Esophagus muscularis mucosa (tissue), 4 donors: ENCODE data around the gene TMEM154. TPM values are rescaled to one million over a fixed set of nuclear protein-coding genes. Genes with fewer than 3 reads are reported as not detected.

Experiments
- DNase-seq: peaks from one replicate; pipeline ENCODE4 v3.0.0-alpha.2; 2017; ENCODE audit errors: extremely low spot score
- H3K27ac ChIP-seq, 4 donors: fragments of 200-600 bp; sonication (generic); replicated peaks in 1 of 4; 1 replicate in 3 of 4; 2 replicates in 1 of 4; pipeline ENCODE4 v1.5.1; 2016 to 2019; ENCODE audit warnings: mild to moderate bottlenecking in 1 of 4
- H3K27me3 ChIP-seq, 4 donors: fragments of 200-600 bp; sonication (generic); one replicate each; pipeline versions ENCODE4 v1.5.1 to v1.6.0; 2016 to 2019
- H3K36me3 ChIP-seq, 4 donors: fragments of 200-600 bp; sonication (generic); one replicate each; pipeline ENCODE4 v1.5.1; 2016 to 2019
- H3K4me1 ChIP-seq, 4 donors: fragments of 200-600 bp; sonication (generic); one replicate each; pipeline ENCODE4 v1.5.1; 2016 to 2019
- H3K4me3 ChIP-seq, 4 donors: fragments of 200-600 bp; sonication (generic); 1 replicate in 2 of 4; 2 replicates in 2 of 4; pipeline ENCODE4 v1.5.1; 2016 to 2019; ENCODE audit warnings: mild to moderate bottlenecking in 4 of 4, moderate library complexity in 1 of 4
- H3K9me3 ChIP-seq, 4 donors: fragments of 200-600 bp; sonication (generic); 1 replicate in 3 of 4; 2 replicates in 1 of 4; pipeline ENCODE4 v1.5.1; 2016 to 2019
- CTCF ChIP-seq, 3 experiments: fragments of 200-600 bp in 2 of 3; fragments of 450-650 bp in 1 of 3; sonication (generic) in 2 of 3; IDR thresholded peaks; one replicate each; pipeline ENCODE4 v1.5.1; 2017 to 2019; ENCODE audit warnings: antibody characterized with exemption in 3 of 3, mild to moderate bottlenecking in 2 of 3, moderate library complexity in 1 of 3
- EP300 ChIP-seq: sonication (generic); formaldehyde crosslinking; IDR thresholded peaks from one replicate; pipeline ENCODE4 v1.6.1; 2017; ENCODE audit warnings: antibody characterized with exemption
- POLR2A ChIP-seq: fragments of 450-650 bp; IDR thresholded peaks from one replicate; pipeline ENCODE4 v1.6.1; 2017; ENCODE audit warnings: antibody characterized with exemption, moderate library complexity, mild to moderate bottlenecking, low read depth
- POLR2AphosphoS5 ChIP-seq, 2 donors: sonication (generic); formaldehyde crosslinking; IDR thresholded peaks; one replicate each; pipeline ENCODE4 v1.6.1; 2017; ENCODE audit warnings: antibody characterized with exemption in 2 of 2
- WGBS: methylation state at CpG from one replicate; pipeline ENCODE4 v1.1.5; 2018; 5-methylcytosine and 5-hydroxymethylcytosine counted together
- intact Hi-C: fragments of 100-400 bp; cut with DNase I; formaldehyde crosslinking; loops from one replicate; pipeline ENCODE4 v1.15.1; 2023
- total RNA-seq, 4 donors: library from RNA; depleted of rRNA; stranded (reverse); fragments of >200 nt; gene quantifications; one replicate each; pipeline versions ENCODE4 v1.1.0 to v1.2.1, GENCODE V29; 2016

Gene TMEM154
- total RNA-seq, 4 donors from 2014 or later, result 1.1 to 2.9 (median 2.3) TPM

DNA sequence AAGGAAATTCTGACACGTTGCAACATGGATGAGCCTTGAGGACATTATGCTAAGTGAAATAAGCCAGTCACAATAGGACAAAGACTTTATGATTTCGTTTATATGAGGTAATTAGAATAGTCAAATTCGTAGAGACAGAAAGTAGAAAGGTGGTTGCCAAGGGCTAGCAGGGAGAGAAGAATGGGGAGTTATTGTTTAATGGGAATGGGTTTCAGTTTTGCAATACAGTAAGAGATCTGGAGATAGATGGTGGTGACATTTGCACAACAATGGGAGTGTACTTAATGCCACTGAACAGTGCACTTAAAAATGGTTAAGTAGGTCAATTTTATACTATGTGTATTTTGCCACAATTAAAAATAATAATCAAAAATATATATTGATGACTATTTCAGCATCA lies 43.4 kb upstream of the TMEM154 start:
- no peaks in the 10 kb centered on the region for H3K4me1 ChIP-seq
- TF ChIP-seq POLR2A (no peak), POLR2AphosphoS5 (IDR thresholded peaks at IDR 0.05) (no peak), CTCF (IDR thresholded peaks at IDR 0.05) (no peak), EP300 (no peak)
- H3K9me3 ChIP-seq, result no peaks in the 10 kb centered on the region
- no peaks in the 10 kb centered on the region for H3K27me3 ChIP-seq
- H3K27ac ChIP-seq, result no peak overlapping the region
- no peak for DNase-seq
- no peaks in the 10 kb centered on the region for H3K36me3 ChIP-seq
- intact Hi-C loops, result no loop called here
- no peak overlapping the region for H3K4me3 ChIP-seq
- 82% methylated on average over 3 of the region's 3 CpGs for WGBS

DNA sequence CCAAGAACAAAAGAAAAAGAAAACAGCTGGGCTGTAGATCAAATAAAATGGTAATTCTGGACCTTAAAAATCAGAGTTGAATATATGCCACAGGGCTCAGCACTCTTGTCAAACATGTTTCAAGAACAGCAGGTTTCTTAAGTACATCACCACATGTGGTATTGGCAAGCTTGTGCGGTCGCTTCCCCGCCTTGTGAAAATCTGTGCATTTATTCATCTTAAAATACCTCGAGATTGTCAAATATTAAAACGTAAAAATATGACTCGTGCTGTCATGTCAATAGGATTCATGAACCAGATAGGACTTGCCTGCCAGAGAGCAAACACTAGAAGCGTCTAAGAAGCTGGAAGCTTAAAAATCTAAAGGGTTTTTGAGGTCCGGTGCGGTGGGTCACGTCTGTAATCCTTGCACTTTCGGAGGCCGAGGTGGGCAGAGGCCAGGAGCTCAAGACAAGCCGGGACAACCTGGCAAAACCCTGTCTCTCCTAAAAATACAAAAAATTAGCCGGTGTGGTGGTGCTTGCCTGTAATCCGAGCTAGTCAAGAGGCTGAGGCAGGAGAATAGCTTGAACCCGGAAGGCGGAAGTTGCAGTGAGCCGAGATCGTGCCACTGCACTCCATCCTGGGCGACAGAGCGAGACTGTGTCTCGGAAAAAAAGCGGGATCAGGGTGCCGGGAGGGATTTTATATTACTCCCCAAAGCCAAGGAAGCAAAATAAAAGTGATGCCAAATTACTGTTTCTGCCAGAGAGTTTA lies 40.2 kb upstream of the TMEM154 start:
- 68% methylated on average over 24 of the region's 24 CpGs for WGBS
- Histone ChIP-seq H3K27me3 (no peaks in the 10 kb centered on the region), H3K4me1 (no peaks in the 10 kb centered on the region), H3K4me3 (no peak overlapping the region), H3K9me3 (no peaks in the 10 kb centered on the region), H3K27ac (no peak overlapping the region), H3K36me3 (no peaks in the 10 kb centered on the region)
- DNase-seq, result peak; percentile 60
- TF ChIP-seq POLR2A (no peak), EP300 (no peak), CTCF (IDR thresholded peaks at IDR 0.05) (no peak), POLR2AphosphoS5 (IDR thresholded peaks at IDR 0.05) (no peak)
- intact Hi-C loops, result no loop called here

DNA sequence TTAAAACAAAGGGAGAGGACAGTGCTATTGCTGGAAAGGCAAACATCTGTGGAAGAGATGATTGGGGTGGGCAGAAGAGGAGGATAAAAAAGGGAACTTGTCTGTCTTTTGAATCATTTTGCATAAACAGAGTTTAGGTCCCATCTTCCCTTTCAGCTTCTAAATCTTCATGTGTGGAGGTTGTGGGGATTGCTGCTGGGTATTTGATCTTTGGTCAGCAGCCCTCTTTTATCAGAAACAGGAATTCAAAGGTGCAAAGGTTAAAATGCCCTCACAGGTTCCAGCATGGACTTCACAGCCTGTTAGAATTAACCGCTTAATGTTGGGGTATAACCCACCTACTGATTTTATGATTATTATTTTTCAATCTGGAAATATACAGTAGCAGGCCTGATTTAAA lies 39.5 kb upstream of the TMEM154 start:
- Histone ChIP-seq H3K4me1 (no peaks in the 10 kb centered on the region), H3K27ac (no peak overlapping the region), H3K27me3 (no peaks in the 10 kb centered on the region), H3K36me3 (no peaks in the 10 kb centered on the region), H3K9me3 (no peaks in the 10 kb centered on the region), H3K4me3 (no peak overlapping the region)
- intact Hi-C loops, result no loop called here
- no peak for TF ChIP-seq POLR2A
- no peak for TF ChIP-seq POLR2AphosphoS5 (IDR thresholded peaks at IDR 0.05)
- no peak for TF ChIP-seq CTCF (IDR thresholded peaks at IDR 0.05)
- no peak for TF ChIP-seq EP300
- 100% methylated on average over 1 of the region's 1 CpG for WGBS
- DNase-seq, result no peak

DNA sequence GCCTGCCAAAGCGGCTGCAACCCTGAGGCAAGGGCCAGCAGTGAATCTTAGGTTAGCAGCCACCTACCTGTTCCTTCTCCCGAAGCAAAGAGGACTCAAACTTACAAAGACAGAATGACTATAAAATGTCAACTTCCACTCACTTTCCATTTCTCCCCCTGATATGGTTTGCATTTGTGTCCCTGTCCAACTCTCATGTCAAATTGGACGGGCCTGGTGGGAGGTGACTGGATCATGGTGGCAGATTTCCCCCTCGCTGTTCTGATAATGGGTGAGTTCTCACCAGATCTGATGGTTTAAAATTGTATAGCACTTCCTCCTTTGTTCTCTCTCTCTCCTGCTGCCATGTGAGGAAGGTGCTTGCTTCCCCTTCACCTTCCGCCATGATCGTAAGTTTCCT lies 35.3 kb upstream of the TMEM154 start:
- Histone ChIP-seq H3K4me1 (no peaks in the 10 kb centered on the region), H3K27me3 (no peaks in the 10 kb centered on the region), H3K4me3 (no peak overlapping the region), H3K9me3 (no peaks in the 10 kb centered on the region), H3K27ac (no peak overlapping the region), H3K36me3 (no peaks in the 10 kb centered on the region)
- DNase-seq, result no peak
- no peak for TF ChIP-seq CTCF (IDR thresholded peaks at IDR 0.05)
- no peak for TF ChIP-seq POLR2A
- no peak for TF ChIP-seq EP300
- no peak for TF ChIP-seq POLR2AphosphoS5 (IDR thresholded peaks at IDR 0.05)
- WGBS, result 97% methylated on average over 6 of the region's 6 CpGs
- intact Hi-C loops, result no loop called here
